Measurements from ENCODE around the gene UTS2B. TPM values are rescaled to one million over a fixed set of nuclear protein-coding genes. Genes with fewer than 3 reads are reported as not detected.

Gene UTS2B
- total and polyA plus RNA-seq, 10 of the 15 experiments (the other 5 are each of a cell fraction or from before 2014, with no cell fraction given): 0.15 to 0.72 (median 0.44) TPM

- Histone ChIP-seq H4K20me1 (ENCODE audit: control insufficient read depth, insufficient read depth) (no peaks in the 10 kb centered on the region; the same call in 1 of the 2 replicates), H3K36me3 (ENCODE audit: control insufficient read depth in 2 of 2, insufficient read depth in 2 of 2, low read length in 1 of 2) (no peaks in the 10 kb centered on the region), H3K27ac (ENCODE audit: control insufficient read depth, insufficient read depth) (no peak overlapping the region), H3K4me1 (ENCODE audit: control insufficient read depth, insufficient read depth, low read length) (peaks cover under 1% of the 10 kb centered on the region; the same call in 1 of the 2 replicates), H2AFZ (ENCODE audit: control insufficient read depth, low read depth, low read length) (no peak overlapping the region), H3K4me3 (no peak overlapping the region), H3K9me3 (replicated peaks; ENCODE audit: control insufficient read depth, insufficient read depth, low read length) (no peaks in the 10 kb centered on the region), H3K9ac (ENCODE audit: control insufficient read depth, insufficient read depth, low read length) (no peak overlapping the region), H3K27me3 (replicated peaks in 1 of 2; ENCODE audit: control insufficient read depth in 2 of 2, insufficient read depth in 2 of 2, low read length in 1 of 2) (no peaks in the 10 kb centered on the region), H3K79me2 (ENCODE audit: control insufficient read depth, insufficient read depth, low read length) (peaks cover 30% of the 10 kb centered on the region), H3K4me2 (ENCODE audit: control insufficient read depth, insufficient read depth) (no peak overlapping the region)
- WGBS (ENCODE audit: insufficient coverage, insufficient replicate concordance, low lambda C conversion rate, missing lambda C conversion rate): 4% methylated on average over 1 of the region's 1 CpG
- intact Hi-C loops (cut with micrococcal nuclease; ENCODE audit: unreplicated experiment): no loop called here
- DNase-seq (ENCODE audit: low read depth, low spot score) (no peak), ATAC-seq (peak; percentile 36), FAIRE-seq (no peak)
- no TSS peak for BruUV-seq (replicated peaks)
- TF ChIP-seq HCFC1 (IDR thresholded peaks at IDR 0.05; ENCODE audit: low read length): no peak
- TF ChIP-seq RAD21 (IDR thresholded peaks at IDR 0.05; ENCODE audit: insufficient read depth, low read depth, low read length): no peak
- no peak for TF ChIP-seq ESRRA (IDR thresholded peaks at IDR 0.05; ENCODE audit: low read length)
- CTCF ChIA-PET: interaction anchor here (0.8 to 2.3 kb wide), 6 partner anchors 8 to 110 kb away, joined by 3 to 8 read pairs (median 4); no protein-coding TSS in a partner anchor
- in situ Hi-C loops (cut with MboI): no loop called here
- POLR2A ChIA-PET: interaction anchor here (1.2 to 5.2 kb wide), 3 partner anchors 9 to 15 kb away, joined by 4 to 49 read pairs (median 12); no protein-coding TSS in a partner anchor
- RAD21 ChIA-PET (ENCODE audit: unreplicated experiment): interaction anchor here (0.8 to 3.2 kb wide), 6 partner anchors 8 to 85 kb away, joined by 3 to 23 read pairs (median 4); no protein-coding TSS in a partner anchor
- SMC1A ChIA-PET (ENCODE audit: uncharacterized antibody, unreplicated experiment): interaction anchor here (0.5 to 3.7 kb wide), 13 partner anchors 10 to 103 kb away, joined by 3 to 51 read pairs (median 4); partner anchors contain the start of gene UTS2B
These were observed 17.8 kb upstream of the UTS2B start for GRCh38 chr3:191348098-191348497.

GRCh38 chr3:191347228-191347627 is 16.9 kb upstream of the UTS2B start:
- no peaks in the 10 kb centered on the region; the same call in 1 of the 2 replicates for H3K4me1 ChIP-seq (ENCODE audit: control insufficient read depth, insufficient read depth, low read length)
- no peak for ATAC-seq
- RAD21 ChIA-PET (ENCODE audit: unreplicated experiment): interaction anchor here (1.3 to 3.2 kb wide), 5 partner anchors 8 to 15 kb away, joined by 3 to 23 read pairs (median 8); no protein-coding TSS in a partner anchor
- in situ Hi-C loops (cut with MboI): no loop called here
- BruUV-seq (replicated peaks): no TSS peak
- H3K4me3 ChIP-seq: no peak overlapping the region
- H3K4me2 ChIP-seq (ENCODE audit: control insufficient read depth, insufficient read depth): no peak overlapping the region
- POLR2A ChIA-PET: interaction anchor here (0.9 to 5.2 kb wide), 3 partner anchors 8 to 12 kb away, joined by 3 to 49 read pairs (median 12); no protein-coding TSS in a partner anchor
- H3K79me2 ChIP-seq (ENCODE audit: control insufficient read depth, insufficient read depth, low read length): peaks cover 29% of the 10 kb centered on the region
- no peaks in the 10 kb centered on the region; the same call in 1 of the 2 replicates for H4K20me1 ChIP-seq (ENCODE audit: control insufficient read depth, insufficient read depth)
- H3K27me3 ChIP-seq (replicated peaks in 1 of 2; ENCODE audit: control insufficient read depth in 2 of 2, insufficient read depth in 2 of 2, low read length in 1 of 2): no peaks in the 10 kb centered on the region
- H3K27ac ChIP-seq (ENCODE audit: control insufficient read depth, insufficient read depth): no peak overlapping the region
- H2AFZ ChIP-seq (ENCODE audit: control insufficient read depth, low read depth, low read length): no peak overlapping the region
- no peak for DNase-seq (ENCODE audit: low read depth, low spot score)
- 49% methylated on average over 3 of the region's 3 CpGs for WGBS (ENCODE audit: insufficient coverage, insufficient replicate concordance, low lambda C conversion rate, missing lambda C conversion rate)
- H3K9ac ChIP-seq (ENCODE audit: control insufficient read depth, insufficient read depth, low read length): no peak overlapping the region
- SMC1A ChIA-PET (ENCODE audit: uncharacterized antibody, unreplicated experiment): interaction anchor here (0.5 to 3.7 kb wide), 12 partner anchors 9 to 246 kb away, joined by 3 to 51 read pairs (median 4); partner anchors contain the start of gene UTS2B
- intact Hi-C loops (cut with micrococcal nuclease; ENCODE audit: unreplicated experiment): no loop called here
- CTCF ChIA-PET: interaction anchor here (0.8 to 2.3 kb wide), 5 partner anchors 9 to 109 kb away, joined by 3 to 8 read pairs (median 6); no protein-coding TSS in a partner anchor
- TF ChIP-seq TCF12 (IDR thresholded peaks at IDR 0.05; ENCODE audit: low read depth, low read length) (no peak), PAX8 (IDR thresholded peaks at IDR 0.05) (no peak), E2F8 (IDR thresholded peaks at IDR 0.05; ENCODE audit: low read depth, partially characterized antibody) (no peak), RELB (IDR thresholded peaks at IDR 0.05; ENCODE audit: low read depth) (no peak)
- no peaks in the 10 kb centered on the region for H3K36me3 ChIP-seq (ENCODE audit: control insufficient read depth in 2 of 2, insufficient read depth in 2 of 2, low read length in 1 of 2)
- H3K9me3 ChIP-seq (replicated peaks; ENCODE audit: control insufficient read depth, insufficient read depth, low read length): no peaks in the 10 kb centered on the region
- FAIRE-seq: no peak
